22Rv1 (cell line): Measurements from ENCODE around the gene FAM229A.

Source experiments
- ZFX ChIP-seq: fragments of 450-650 bp; IDR thresholded peaks from 2 replicates; pipeline ENCODE4 v1.6.1; 2017; ENCODE audit warnings: antibody characterized with exemption, borderline replicate concordance
- TF ChIP-seq, protein P1 (sequence below): fragments of 450-650 bp; IDR thresholded peaks from 2 replicates; pipeline ENCODE4 v1.5.1; 2017; ENCODE audit warnings: mild to moderate bottlenecking

DNA sequence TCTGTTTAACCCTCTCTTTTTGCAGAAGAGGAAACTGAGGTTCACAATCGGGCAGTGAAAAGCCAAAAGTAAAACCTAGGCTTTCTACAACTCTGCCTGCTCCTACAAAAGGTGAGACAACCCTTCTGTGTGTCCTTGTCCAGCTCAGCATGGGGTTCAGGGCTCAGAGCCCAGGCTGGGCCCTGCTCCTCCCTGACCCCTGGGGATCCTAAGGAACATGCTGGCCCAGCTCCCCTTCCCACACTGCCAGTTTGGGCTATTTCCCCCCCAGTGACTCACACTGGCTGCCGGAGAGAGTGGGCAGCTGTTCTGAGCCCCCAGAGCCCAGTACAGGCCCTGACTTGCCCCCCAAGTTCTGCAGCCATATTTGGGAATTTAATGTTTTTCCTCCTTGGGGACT, 8.9 kb downstream of the FAM229A start:
- TF ChIP-seq, protein P1, sequence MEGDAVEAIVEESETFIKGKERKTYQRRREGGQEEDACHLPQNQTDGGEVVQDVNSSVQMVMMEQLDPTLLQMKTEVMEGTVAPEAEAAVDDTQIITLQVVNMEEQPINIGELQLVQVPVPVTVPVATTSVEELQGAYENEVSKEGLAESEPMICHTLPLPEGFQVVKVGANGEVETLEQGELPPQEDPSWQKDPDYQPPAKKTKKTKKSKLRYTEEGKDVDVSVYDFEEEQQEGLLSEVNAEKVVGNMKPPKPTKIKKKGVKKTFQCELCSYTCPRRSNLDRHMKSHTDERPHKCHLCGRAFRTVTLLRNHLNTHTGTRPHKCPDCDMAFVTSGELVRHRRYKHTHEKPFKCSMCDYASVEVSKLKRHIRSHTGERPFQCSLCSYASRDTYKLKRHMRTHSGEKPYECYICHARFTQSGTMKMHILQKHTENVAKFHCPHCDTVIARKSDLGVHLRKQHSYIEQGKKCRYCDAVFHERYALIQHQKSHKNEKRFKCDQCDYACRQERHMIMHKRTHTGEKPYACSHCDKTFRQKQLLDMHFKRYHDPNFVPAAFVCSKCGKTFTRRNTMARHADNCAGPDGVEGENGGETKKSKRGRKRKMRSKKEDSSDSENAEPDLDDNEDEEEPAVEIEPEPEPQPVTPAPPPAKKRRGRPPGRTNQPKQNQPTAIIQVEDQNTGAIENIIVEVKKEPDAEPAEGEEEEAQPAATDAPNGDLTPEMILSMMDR: no peak
- TF ChIP-seq ZFX: no peak
